T-cell (primary cell): ENCODE results near the gene SPOCD1. TPM values are rescaled to one million over a fixed set of nuclear protein-coding genes. Genes with fewer than 3 reads are reported as not detected.
A peak's percentile ranks its signal among the peaks of the same experiment; 100 is the strongest.

Source experiments
- ATAC-seq, 4 experiments: fragments of 200-7000 bp in 3 of 4; fragments of 150-1000 bp in 1 of 4; cut with Tn5 transposase; replicated peaks in 1 of 4; 1 replicate in 3 of 4; 2 replicates in 1 of 4; pipeline ENCODE4 v1.10.0; 2021; ENCODE audit warnings: moderate library complexity in 3 of 4, mild to moderate bottlenecking in 2 of 4, moderate number of reproducible peaks in 1 of 4
- CTCF ChIA-PET, 2 donors: fragments of 300-600 bp; sonication (Branson Sonifier 250); formaldehyde crosslinking; loops; one replicate each; lab custom pipeline; 2022; ENCODE audit warnings: antibody characterized with exemption in 2 of 2; lab: Charles Lee
- POLR2A ChIA-PET, 2 donors: fragments of 300-600 bp; sonication (Branson Sonifier 250); formaldehyde crosslinking; loops; one replicate each; lab custom pipeline; 2022; ENCODE audit warnings: antibody characterized with exemption in 2 of 2; lab: Charles Lee
- DNase-seq, 35 experiments: peaks; one replicate each; pipeline versions ENCODE4 v3.0.0 to v3.0.0-alpha.2; 2013 to 2023
- H3K27ac ChIP-seq: one replicate; pipeline ENCODE4 v1.5.1; 2013; ENCODE audit warnings: low read length
- H3K27me3 ChIP-seq, 2 experiments: replicated peaks in 1 of 2; 1 replicate in 1 of 2; 2 replicates in 1 of 2; pipeline versions ENCODE4 v1.6.1 to v1.7.0; 2013; ENCODE audit warnings: low read length in 1 of 2, mixed read lengths in 1 of 2; ENCODE audit not compliant: control insufficient read depth in 2 of 2, insufficient read depth in 2 of 2; ENCODE audit errors: extremely low read depth in 1 of 2
- H3K36me3 ChIP-seq, 2 donors: 1 replicate in 1 of 2; 2 replicates in 1 of 2; pipeline versions ENCODE4 v1.6.1 to v1.7.0; 2013; ENCODE audit warnings: low read length in 1 of 2; ENCODE audit not compliant: control insufficient read depth in 2 of 2, insufficient read depth in 1 of 2; ENCODE audit errors: extremely low read depth in 1 of 2
- H3K4me1 ChIP-seq, 2 experiments: 1 replicate in 1 of 2; 2 replicates in 1 of 2; pipeline versions ENCODE4 v1.6.1 to v1.7.0; 2013; ENCODE audit warnings: low read length in 2 of 2, mixed read lengths in 1 of 2; ENCODE audit not compliant: insufficient read depth in 2 of 2, control insufficient read depth in 1 of 2; ENCODE audit errors: extremely low read depth in 1 of 2
- H3K4me3 ChIP-seq, 2 donors: 1 replicate in 1 of 2; 2 replicates in 1 of 2; pipeline versions ENCODE4 v1.5.1 to v1.7.0; 2013; ENCODE audit warnings: mild to moderate bottlenecking in 2 of 2, low read length in 1 of 2, moderate library complexity in 1 of 2; ENCODE audit not compliant: control insufficient read depth in 1 of 2; ENCODE audit errors: extremely low read depth in 1 of 2
- H3K9me3 ChIP-seq: 2 replicates; pipeline ENCODE4 v1.7.0; 2013
- H3K27ac Mint-ChIP-seq, 2 donors: one replicate each; pipeline ENCODE4 v1.8.0; 2020 to 2021; ENCODE audit warnings: mild to moderate bottlenecking in 2 of 2, mixed read lengths in 2 of 2
- H3K27me3 Mint-ChIP-seq, 2 donors: one replicate each; pipeline ENCODE4 v1.8.0; 2021 to 2022; ENCODE audit warnings: mixed read lengths in 2 of 2
- H3K36me3 Mint-ChIP-seq: one replicate; pipeline ENCODE4 v1.8.0; 2021; ENCODE audit warnings: mixed read lengths
- H3K4me1 Mint-ChIP-seq, 3 donors: one replicate each; pipeline ENCODE4 v1.8.0; 2020 to 2022; ENCODE audit warnings: mixed read lengths in 3 of 3, mild to moderate bottlenecking in 1 of 3
- H3K4me3 Mint-ChIP-seq, 3 donors: one replicate each; pipeline ENCODE4 v1.8.0; 2020 to 2022; ENCODE audit warnings: mild to moderate bottlenecking in 3 of 3, mixed read lengths in 3 of 3, moderate library complexity in 3 of 3
- H3K9me3 Mint-ChIP-seq, 3 donors: one replicate each; pipeline ENCODE4 v1.8.0; 2020 to 2022; ENCODE audit warnings: mixed read lengths in 3 of 3
- WGBS: methylation state at CpG from one replicate; pipeline ENCODE4 v1.1.5; 2013; ENCODE audit warnings: missing lambda C conversion rate; ENCODE audit not compliant: insufficient coverage; 5-methylcytosine and 5-hydroxymethylcytosine counted together
- total RNA-seq, 35 experiments: library from RNA in 6 of 35; stranded (reverse) in 6 of 35; fragments of 120-200 nt in 1 of 35; gene quantifications; one replicate each; pipeline versions ENCODE4 v1.2.1 to v1.2.4 and lab custom pipeline; 2013 to 2026

Gene SPOCD1
- total RNA-seq, 5 donors from 2014 or later (not counting 1 experiment from before 2014, with no cell fraction given), result not detected

- Mint-ChIP-seq H3K4me1 (peaks cover 0 to 11% (median 0%) of the 10 kb centered on the region in 3 donors), H3K27ac (peak overlapping the region; percentile 31 to 36), H3K36me3 (no peaks in the 10 kb centered on the region), H3K27me3 (peaks cover 8 to 21% of the 10 kb centered on the region in 2 donors), H3K9me3 (no peaks in the 10 kb centered on the region), H3K4me3 (no peak overlapping the region)
- WGBS, result 76% methylated on average over 4 of the region's 7 CpGs
- POLR2A ChIA-PET, result no interaction called here
- no peak overlapping the region for H3K27ac ChIP-seq
- no peak overlapping the region for H3K4me3 ChIP-seq
- H3K9me3 ChIP-seq, result no peaks in the 10 kb centered on the region
- no peaks in the 10 kb centered on the region for H3K36me3 ChIP-seq
- peaks cover 0 to 44% of the 10 kb centered on the region in 2 experiments for H3K27me3 ChIP-seq
- H3K4me1 ChIP-seq, result no peaks in the 10 kb centered on the region
- ATAC-seq, result peak in 1 of 4 experiments; percentile 19
- DNase-seq, result no peak
- CTCF ChIA-PET, result no interaction called here
Observed at GRCh38 chr1:31781138-31781755, 34.6 kb downstream of the SPOCD1 start.

GRCh38 chr1:31780632-31781031 lies 35.2 kb downstream of the SPOCD1 start:
- H3K4me3 Mint-ChIP-seq, result no peak overlapping the region
- H3K4me3 ChIP-seq, result no peak overlapping the region
- no peaks in the 10 kb centered on the region for H3K9me3 ChIP-seq
- H3K36me3 Mint-ChIP-seq, result no peaks in the 10 kb centered on the region
- H3K27me3 Mint-ChIP-seq, result peaks cover 8 to 26% of the 10 kb centered on the region in 2 donors
- CTCF ChIA-PET, result no interaction called here
- peaks cover 0 to 11% (median 0%) of the 10 kb centered on the region in 3 donors for H3K4me1 Mint-ChIP-seq
- H3K4me1 ChIP-seq, result no peaks in the 10 kb centered on the region
- WGBS, result 50% methylated on average over 1 of the region's 2 CpGs
- POLR2A ChIA-PET, result no interaction called here
- DNase-seq (no peak), ATAC-seq (no peak)
- no peaks in the 10 kb centered on the region for H3K36me3 ChIP-seq
- H3K27me3 ChIP-seq, result peaks cover 0 to 50% of the 10 kb centered on the region in 2 experiments
- H3K27ac Mint-ChIP-seq, result no peak overlapping the region
- no peaks in the 10 kb centered on the region for H3K9me3 Mint-ChIP-seq
- no peak overlapping the region for H3K27ac ChIP-seq

GRCh38 chr1:31779687-31780086 lies 36.1 kb downstream of the SPOCD1 start:
- Histone ChIP-seq H3K4me3 (no peak overlapping the region), H3K36me3 (no peaks in the 10 kb centered on the region), H3K27me3 (peaks cover 0 to 59% of the 10 kb centered on the region in 2 experiments), H3K27ac (no peak overlapping the region), H3K9me3 (no peaks in the 10 kb centered on the region), H3K4me1 (no peaks in the 10 kb centered on the region)
- POLR2A ChIA-PET, result no interaction called here
- ATAC-seq (no peak), DNase-seq (no peak)
- no peak overlapping the region for H3K4me3 Mint-ChIP-seq
- H3K27me3 Mint-ChIP-seq, result peaks cover 13 to 33% of the 10 kb centered on the region in 2 donors
- CTCF ChIA-PET, result no interaction called here
- H3K36me3 Mint-ChIP-seq, result no peaks in the 10 kb centered on the region
- H3K4me1 Mint-ChIP-seq, result peaks cover 0 to 8% (median 0%) of the 10 kb centered on the region in 3 donors
- H3K27ac Mint-ChIP-seq, result no peak overlapping the region
- 96% methylated on average over 3 of the region's 9 CpGs for WGBS
- no peaks in the 10 kb centered on the region for H3K9me3 Mint-ChIP-seq

DNA sequence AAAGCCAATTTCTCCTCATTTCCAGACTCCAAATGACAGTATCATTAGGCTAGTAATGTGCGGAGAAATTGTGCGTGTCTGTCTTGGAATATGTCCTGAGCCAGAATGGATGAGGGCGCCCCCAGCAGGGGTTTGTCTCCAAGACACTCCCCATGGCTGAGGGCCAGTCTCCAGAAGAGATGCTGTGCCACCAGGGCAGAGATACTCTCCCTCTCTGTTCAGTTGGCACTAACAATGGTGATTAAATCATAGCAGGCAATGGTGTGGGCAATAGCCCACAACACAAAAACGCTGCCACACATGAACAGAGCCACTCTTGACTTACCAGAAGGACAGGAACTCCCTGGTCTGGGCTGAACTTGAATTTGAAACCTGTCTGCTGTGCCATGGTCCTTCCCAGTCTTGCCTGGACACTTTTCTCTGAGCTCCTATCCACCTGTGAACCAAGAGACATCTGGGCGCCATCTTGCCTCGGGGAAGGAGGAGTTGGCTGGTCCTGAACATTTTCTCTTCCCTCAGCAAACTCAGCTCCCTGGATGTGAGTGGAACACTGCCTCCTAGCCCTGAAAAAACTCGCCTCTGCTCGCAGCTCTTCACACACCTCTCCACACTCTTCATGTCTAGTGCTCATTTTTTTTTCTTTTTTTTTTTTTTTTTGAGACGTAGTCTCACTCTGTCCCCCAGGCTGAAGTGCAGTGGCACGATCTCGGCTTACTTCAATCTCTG lies 36.9 kb downstream of the SPOCD1 start:
- Histone ChIP-seq H3K4me3 (no peak overlapping the region), H3K9me3 (no peaks in the 10 kb centered on the region), H3K36me3 (no peaks in the 10 kb centered on the region), H3K4me1 (no peaks in the 10 kb centered on the region), H3K27ac (no peak overlapping the region), H3K27me3 (peaks cover 0 to 63% of the 10 kb centered on the region in 2 experiments)
- peaks cover 20 to 40% of the 10 kb centered on the region in 2 donors for H3K27me3 Mint-ChIP-seq
- H3K4me1 Mint-ChIP-seq, result peaks cover 0 to 5% (median 0%) of the 10 kb centered on the region in 3 donors
- CTCF ChIA-PET, result no interaction called here
- no peak overlapping the region for H3K27ac Mint-ChIP-seq
- no peaks in the 10 kb centered on the region for H3K36me3 Mint-ChIP-seq
- DNase-seq, result no peak
- POLR2A ChIA-PET, result interaction anchor here in 1 of 2 donors (0.6 kb wide), 1 partner anchor 17 kb away, joined by 3 read pairs; no protein-coding TSS in a partner anchor
- H3K4me3 Mint-ChIP-seq, result no peak overlapping the region
- 89% methylated on average over 5 of the region's 11 CpGs for WGBS
- no peaks in the 10 kb centered on the region for H3K9me3 Mint-ChIP-seq
- ATAC-seq, result no peak

- Histone ChIP-seq H3K4me1 (peaks cover 7 to 21% of the 10 kb centered on the region in 2 experiments), H3K4me3 (no peak overlapping the region), H3K27me3 (peaks cover 0 to 72% of the 10 kb centered on the region in 2 experiments), H3K27ac (no peak overlapping the region), H3K36me3 (no peaks in the 10 kb centered on the region), H3K9me3 (no peaks in the 10 kb centered on the region)
- H3K27ac Mint-ChIP-seq, result peak overlapping the region in 1 of 2 donors; percentile 51
- H3K27me3 Mint-ChIP-seq, result peaks cover 25 to 53% of the 10 kb centered on the region in 2 donors
- CTCF ChIA-PET, result no interaction called here
- H3K9me3 Mint-ChIP-seq, result no peaks in the 10 kb centered on the region
- WGBS, result 88% methylated on average over 3 of the region's 3 CpGs
- ATAC-seq, result no peak
- DNase-seq, result no peak
- POLR2A ChIA-PET, result no interaction called here
- H3K4me3 Mint-ChIP-seq, result no peak overlapping the region
- H3K36me3 Mint-ChIP-seq, result no peaks in the 10 kb centered on the region
- peaks cover 15 to 22% (median 20%) of the 10 kb centered on the region in 3 donors for H3K4me1 Mint-ChIP-seq
Observed at GRCh38 chr1:31776516-31776915, 39.3 kb downstream of the SPOCD1 start.

DNA sequence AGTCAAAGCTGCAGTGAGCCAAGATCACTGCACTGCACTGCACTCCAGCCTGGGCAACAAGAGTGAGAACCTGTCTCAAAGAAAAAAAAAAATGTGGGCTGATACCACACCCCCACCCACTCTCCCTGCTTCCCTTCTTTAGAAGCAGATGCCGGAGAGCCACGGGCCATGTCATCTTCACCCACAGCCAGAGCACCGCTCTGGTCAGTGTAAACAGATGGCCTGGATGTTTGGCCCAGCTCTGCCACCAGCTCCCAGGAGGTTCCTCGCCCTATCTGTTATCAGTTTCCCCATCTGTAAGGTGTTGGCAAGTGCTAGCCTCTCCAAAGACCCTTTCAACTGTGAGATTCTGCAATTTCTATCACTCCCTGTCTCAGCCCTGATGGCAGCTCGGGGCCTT lies 39.8 kb downstream of the SPOCD1 start:
- ChIA-PET CTCF (no interaction called here), POLR2A (no interaction called here)
- peaks cover 0 to 73% of the 10 kb centered on the region in 2 experiments for H3K27me3 ChIP-seq
- H3K27ac ChIP-seq, result no peak overlapping the region
- ATAC-seq (no peak), DNase-seq (no peak)
- no peaks in the 10 kb centered on the region for H3K36me3 ChIP-seq
- no peaks in the 10 kb centered on the region for H3K9me3 ChIP-seq
- Mint-ChIP-seq H3K27ac (no peak overlapping the region), H3K9me3 (no peaks in the 10 kb centered on the region), H3K27me3 (peaks cover 25 to 53% of the 10 kb centered on the region in 2 donors), H3K4me1 (peaks cover 19 to 27% (median 22%) of the 10 kb centered on the region in 3 donors), H3K36me3 (no peaks in the 10 kb centered on the region), H3K4me3 (no peak overlapping the region)
- peaks cover 10 to 24% of the 10 kb centered on the region in 2 experiments for H3K4me1 ChIP-seq
- no peak overlapping the region for H3K4me3 ChIP-seq
- 64% methylated on average over 5 of the region's 5 CpGs for WGBS
